GM10266 (cell line): ENCODE data around the gene SUCNR1.
"Not testable (repeated sequence)": the region's sequence is repeated elsewhere in the genome, so short reads cannot be mapped to it uniquely, and the experiment has no call there.

Source experiments
- DNase-seq: peaks from one replicate; pipeline ENCODE4 v3.0.0; 2012; ENCODE audit errors: extremely low spot score
- TF ChIP-seq, protein P1 (sequence below): IDR thresholded peaks from 2 replicates; pipeline ENCODE4 v1.5.1; 2012; ENCODE audit warnings: mild to moderate bottlenecking, low read depth; ENCODE audit not compliant: control insufficient read depth, insufficient read depth; ENCODE audit errors: missing control alignments

SUCNR1 gene

DNA sequence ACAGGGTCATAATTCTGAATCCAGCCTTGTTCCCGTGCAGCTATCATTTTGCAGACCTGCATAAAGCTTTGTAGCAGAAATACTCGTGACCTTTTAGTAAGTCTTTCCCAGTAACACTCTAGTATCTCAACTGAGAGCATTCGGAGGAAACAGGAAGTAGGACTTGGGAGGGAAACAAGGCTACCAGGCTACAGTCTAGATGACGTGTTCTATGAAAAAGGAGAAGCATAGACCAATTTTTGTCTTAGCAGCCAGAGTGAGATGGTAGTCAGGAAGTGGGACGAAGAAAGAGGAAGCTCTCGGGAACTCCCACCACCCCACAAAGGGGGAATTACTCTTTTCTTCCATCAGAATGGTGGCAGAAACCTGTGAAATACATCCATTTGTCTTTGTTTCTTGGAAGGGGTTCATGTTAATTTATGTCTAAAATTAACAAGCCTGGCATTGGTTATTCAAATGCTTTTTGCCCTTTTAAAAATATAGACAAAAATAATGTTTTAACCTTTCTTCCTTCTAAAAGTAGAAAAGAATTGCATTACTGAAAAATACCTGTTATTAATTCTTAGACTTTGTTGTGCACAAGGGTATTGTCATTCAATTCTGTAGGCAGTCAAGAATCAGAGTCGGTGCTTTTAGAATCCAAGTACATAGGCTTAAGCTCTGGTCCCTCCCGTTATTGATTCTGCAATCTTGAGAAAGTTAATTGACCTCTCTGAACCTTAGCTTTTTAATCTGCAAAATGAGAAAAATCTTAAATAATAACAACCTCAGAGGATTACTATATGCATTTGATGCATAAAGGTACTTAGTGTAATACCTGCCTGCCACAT lies 1.6 kb upstream of the SUCNR1 start:
- TF ChIP-seq, protein P1, sequence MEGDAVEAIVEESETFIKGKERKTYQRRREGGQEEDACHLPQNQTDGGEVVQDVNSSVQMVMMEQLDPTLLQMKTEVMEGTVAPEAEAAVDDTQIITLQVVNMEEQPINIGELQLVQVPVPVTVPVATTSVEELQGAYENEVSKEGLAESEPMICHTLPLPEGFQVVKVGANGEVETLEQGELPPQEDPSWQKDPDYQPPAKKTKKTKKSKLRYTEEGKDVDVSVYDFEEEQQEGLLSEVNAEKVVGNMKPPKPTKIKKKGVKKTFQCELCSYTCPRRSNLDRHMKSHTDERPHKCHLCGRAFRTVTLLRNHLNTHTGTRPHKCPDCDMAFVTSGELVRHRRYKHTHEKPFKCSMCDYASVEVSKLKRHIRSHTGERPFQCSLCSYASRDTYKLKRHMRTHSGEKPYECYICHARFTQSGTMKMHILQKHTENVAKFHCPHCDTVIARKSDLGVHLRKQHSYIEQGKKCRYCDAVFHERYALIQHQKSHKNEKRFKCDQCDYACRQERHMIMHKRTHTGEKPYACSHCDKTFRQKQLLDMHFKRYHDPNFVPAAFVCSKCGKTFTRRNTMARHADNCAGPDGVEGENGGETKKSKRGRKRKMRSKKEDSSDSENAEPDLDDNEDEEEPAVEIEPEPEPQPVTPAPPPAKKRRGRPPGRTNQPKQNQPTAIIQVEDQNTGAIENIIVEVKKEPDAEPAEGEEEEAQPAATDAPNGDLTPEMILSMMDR: no peak
- DNase-seq: peak; percentile 37

DNA sequence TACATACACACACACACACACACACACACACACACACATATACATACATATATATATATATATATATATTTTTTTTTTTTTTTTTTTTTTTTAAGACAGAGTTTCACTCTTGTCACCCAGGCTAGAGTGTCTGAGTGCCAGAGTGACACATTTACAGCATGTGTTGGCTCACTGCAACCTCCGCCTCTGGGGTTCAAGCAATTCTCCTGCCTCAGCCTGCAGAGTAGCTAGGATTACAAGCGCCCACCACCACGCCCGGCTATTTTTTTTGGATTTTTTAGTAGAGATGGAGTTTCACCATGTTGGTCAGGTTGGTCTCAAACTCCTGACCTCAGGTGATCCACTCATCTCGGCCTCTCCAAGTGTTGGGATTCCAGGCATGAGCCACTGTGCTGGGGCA lies 636 bp downstream of the SUCNR1 start:
- DNase-seq: not testable (repeated sequence)

DNA sequence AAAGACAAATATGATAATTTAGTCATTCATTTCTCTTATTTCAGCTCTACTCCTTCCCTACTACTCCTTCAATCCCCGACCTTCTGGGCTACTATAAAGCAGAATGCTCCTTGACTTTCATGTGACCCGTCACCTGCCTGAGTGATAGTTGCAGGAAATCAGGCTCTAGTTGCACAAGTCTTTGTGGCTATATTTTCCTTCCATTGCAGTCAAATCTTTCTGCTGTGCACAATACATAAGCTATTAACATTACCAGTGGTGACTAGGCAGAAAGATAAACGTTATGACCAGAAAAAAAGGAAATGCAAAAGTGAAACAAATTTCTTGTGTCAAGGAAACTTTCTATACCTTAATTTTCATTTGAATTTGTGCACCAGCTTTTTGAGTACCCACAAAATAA lies 2.3 kb downstream of the SUCNR1 start:
- DNase-seq: no peak

DNA sequence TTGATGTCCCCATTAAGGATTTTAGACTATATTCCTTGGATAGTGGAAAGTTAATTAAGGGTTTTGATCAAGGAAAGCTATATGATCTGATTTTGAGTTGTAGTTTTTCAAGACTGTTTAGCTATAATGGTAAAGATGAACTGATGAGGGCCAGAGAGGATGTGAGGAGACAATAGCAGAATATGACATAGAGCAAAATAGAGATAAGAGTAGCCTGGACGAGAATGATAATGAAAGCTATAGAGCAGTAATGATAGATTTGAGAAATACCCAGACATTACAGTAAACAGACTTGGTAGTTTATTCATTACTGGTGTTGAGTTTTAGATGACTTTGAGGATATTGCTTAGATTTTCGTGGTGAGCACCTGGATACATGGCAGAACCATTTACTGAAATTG lies 3.8 kb downstream of the SUCNR1 start:
- TF ChIP-seq, protein P1: no peak

More for the DNA sequence above, 2.3 kb downstream of the SUCNR1 start:
- TF ChIP-seq, protein P1: no peak

DNA sequence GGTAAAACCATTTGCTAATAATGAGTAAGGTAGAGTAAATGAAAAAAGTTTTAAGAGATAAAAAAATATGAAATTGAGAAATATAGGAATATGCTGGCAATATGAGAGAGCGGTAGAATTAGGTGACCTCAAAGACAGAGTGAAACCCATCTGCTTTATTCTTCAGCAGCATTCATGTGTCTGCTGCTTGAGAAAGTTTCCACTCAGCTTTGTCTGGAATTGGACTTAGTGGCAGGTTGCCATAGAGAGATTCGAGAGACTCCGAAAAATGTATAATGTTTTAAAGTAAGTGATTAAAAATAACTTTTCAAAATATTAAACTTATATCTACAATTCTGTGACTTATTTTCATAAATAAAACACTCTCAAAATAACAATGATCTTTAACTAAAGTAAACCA lies 5.0 kb downstream of the SUCNR1 start:
- DNase-seq: no peak
- TF ChIP-seq, protein P1: no peak

More for the DNA sequence above, 3.8 kb downstream of the SUCNR1 start:
- DNase-seq: no peak

DNA sequence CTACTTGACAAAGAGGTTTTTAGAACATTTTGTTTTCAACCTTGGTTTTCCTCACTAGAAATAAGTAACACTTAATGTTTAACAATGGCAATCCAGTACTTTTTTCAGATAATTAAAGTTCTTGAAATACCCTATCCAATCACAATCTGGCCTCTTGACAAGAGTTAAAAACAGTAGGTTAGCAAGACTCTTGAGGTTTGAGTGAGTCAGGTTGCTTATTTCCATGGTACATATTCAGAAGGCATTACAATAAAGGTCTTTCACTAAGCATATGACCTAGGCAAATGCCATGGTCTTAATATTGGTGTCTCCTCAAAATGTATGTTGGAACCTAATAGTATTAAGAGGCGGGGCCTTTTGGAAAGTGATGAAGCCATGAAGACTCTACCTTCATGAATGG lies 5.6 kb downstream of the SUCNR1 start:
- TF ChIP-seq, protein P1: no peak
- DNase-seq: no peak

DNA sequence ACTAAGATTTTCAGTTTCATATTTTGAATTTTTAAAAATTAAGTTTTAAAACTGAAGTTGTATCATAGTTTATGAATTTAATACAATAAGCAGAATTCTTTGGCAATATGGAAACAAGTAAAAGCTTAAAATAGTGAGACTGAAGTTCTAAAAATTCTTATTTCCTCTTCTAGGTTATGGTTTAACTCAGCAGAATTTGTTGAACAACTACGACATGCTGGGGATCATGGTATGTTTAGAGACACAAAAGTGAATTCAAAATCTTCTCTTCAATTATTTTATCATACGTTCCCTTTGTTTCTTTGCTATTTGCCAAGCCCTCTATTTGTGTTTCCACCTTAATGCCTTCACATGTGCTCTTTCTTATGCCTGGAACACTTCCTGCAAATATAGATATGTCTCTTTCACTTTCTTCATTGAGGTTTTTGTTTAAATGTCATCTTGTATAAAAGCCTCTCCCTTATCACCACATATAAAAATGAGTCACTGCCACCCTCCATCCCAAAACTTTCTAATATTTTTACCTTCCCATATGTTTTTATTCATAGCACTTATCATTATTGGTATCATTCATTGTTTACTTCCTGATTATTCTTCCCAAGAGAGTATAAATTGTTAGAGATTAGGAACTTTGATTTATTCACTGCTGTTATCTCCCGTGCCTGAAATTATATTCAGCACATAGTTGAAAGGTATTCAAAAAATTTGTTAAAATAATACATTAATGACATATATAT lies 6.4 kb downstream of the SUCNR1 start:
- TF ChIP-seq, protein P1: no peak

More for the DNA sequence above, 6.4 kb downstream of the SUCNR1 start:
- peak; percentile 9 for DNase-seq
